ENCODE results near the gene PALLD. TPM values are rescaled to one million over a fixed set of nuclear protein-coding genes. Genes with fewer than 3 reads are reported as not detected.

Gene PALLD
- total and polyA plus RNA-seq, 2 of the 13 experiments (the other 11 are each of a cell fraction or from before 2014, with no cell fraction given): 0.50 to 1.5 TPM

DNA sequence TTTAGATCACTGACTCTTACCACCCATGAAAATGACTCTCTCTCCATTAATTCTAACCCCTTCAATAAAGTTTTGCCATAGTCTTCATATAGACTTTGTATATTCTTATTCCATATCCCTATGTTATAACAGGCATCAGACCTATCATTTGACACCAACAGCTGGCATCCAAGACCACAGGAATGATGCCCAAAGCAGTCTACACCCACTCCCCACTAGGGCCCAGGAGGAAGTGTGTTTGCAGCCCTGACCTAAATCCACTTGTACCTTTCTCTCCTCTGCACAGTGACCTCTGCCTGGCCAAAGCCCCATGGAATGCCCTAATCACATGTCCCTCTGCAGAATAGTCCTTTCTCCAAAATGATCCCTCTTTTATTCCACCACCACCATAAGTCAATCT, 294.0 kb downstream of the PALLD start:
- Histone ChIP-seq H3K36me3 (replicated peaks in 1 of 2; ENCODE audit: control insufficient read depth in 1 of 2, insufficient read depth in 2 of 2, low read length in 2 of 2) (no peaks in the 10 kb centered on the region), H3K9me3 (ENCODE audit: low read length) (no peaks in the 10 kb centered on the region), H4K20me1 (ENCODE audit: insufficient read depth, low read length) (no peaks in the 10 kb centered on the region), H3K9ac (ENCODE audit: insufficient read depth, low read depth, low read length) (no peak overlapping the region), H3K4me2 (ENCODE audit: low read depth, low read length) (no peak overlapping the region), H3K79me2 (ENCODE audit: insufficient read depth, low read length) (no peaks in the 10 kb centered on the region), H3K27ac (ENCODE audit: extremely low read length, insufficient read depth, low read length) (no peak overlapping the region), H3K27me3 (ENCODE audit: control insufficient read depth in 1 of 2, insufficient read depth in 2 of 2, low read length in 2 of 2) (no peaks in the 10 kb centered on the region; a peak in 1 of 5 replicates), H2AFZ (ENCODE audit: low read length) (no peak overlapping the region), H3K4me1 (ENCODE audit: insufficient read depth, low read length) (peaks cover 6% of the 10 kb centered on the region), H3K4me3 (replicated peaks in 1 of 3; ENCODE audit: insufficient read depth in 1 of 3, low read depth in 2 of 3, low read length in 3 of 3) (no peak overlapping the region)
- no peak for DNase-seq (ENCODE audit: low spot score)
- CTCF ChIA-PET (ENCODE audit: low intra/inter-chr PET ratio, low total read pairs): no interaction called here
- ATAC-seq: no peak
- no TSS peak for BruUV-seq (replicated peaks)
- TF ChIP-seq ZNF282 (IDR thresholded peaks at IDR 0.05; ENCODE audit: partially characterized antibody) (no peak), NFE2L1 (CRISPR knock-in tag; IDR thresholded peaks at IDR 0.05; ENCODE audit: borderline replicate concordance) (no peak), ZNF383 (CRISPR knock-in tag; IDR thresholded peaks at IDR 0.05; ENCODE audit: borderline replicate concordance) (no peak), ZBTB42 (CRISPR knock-in tag; IDR thresholded peaks at IDR 0.05) (no peak), BRD4 (CRISPR knock-in tag; IDR thresholded peaks at IDR 0.05) (no peak), ZNF761 (CRISPR knock-in tag; conservative IDR thresholded peaks at IDR 0.05) (no peak), STAG1 (CRISPR knock-in tag; IDR thresholded peaks at IDR 0.05) (no peak), EP300 (IDR thresholded peaks at IDR 0.05; ENCODE audit: low read depth in 2 of 2, low read length in 2 of 2) (no peak), EP300 (CRISPR knock-in tag; IDR thresholded peaks at IDR 0.05; ENCODE audit: borderline replicate concordance) (no peak)
- TF ChIP-seq, protein P1, sequence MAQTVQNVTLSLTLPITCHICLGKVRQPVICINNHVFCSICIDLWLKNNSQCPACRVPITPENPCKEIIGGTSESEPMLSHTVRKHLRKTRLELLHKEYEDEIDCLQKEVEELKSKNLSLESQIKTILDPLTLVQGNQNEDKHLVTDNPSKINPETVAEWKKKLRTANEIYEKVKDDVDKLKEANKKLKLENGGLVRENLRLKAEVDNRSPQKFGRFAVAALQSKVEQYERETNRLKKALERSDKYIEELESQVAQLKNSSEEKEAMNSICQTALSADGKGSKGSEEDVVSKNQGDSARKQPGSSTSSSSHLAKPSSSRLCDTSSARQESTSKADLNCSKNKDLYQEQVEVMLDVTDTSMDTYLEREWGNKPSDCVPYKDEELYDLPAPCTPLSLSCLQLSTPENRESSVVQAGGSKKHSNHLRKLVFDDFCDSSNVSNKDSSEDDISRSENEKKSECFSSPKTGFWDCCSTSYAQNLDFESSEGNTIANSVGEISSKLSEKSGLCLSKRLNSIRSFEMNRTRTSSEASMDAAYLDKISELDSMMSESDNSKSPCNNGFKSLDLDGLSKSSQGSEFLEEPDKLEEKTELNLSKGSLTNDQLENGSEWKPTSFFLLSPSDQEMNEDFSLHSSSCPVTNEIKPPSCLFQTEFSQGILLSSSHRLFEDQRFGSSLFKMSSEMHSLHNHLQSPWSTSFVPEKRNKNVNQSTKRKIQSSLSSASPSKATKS (CRISPR knock-in tag; IDR thresholded peaks at IDR 0.05): no peak
- TF ChIP-seq, protein P2, sequence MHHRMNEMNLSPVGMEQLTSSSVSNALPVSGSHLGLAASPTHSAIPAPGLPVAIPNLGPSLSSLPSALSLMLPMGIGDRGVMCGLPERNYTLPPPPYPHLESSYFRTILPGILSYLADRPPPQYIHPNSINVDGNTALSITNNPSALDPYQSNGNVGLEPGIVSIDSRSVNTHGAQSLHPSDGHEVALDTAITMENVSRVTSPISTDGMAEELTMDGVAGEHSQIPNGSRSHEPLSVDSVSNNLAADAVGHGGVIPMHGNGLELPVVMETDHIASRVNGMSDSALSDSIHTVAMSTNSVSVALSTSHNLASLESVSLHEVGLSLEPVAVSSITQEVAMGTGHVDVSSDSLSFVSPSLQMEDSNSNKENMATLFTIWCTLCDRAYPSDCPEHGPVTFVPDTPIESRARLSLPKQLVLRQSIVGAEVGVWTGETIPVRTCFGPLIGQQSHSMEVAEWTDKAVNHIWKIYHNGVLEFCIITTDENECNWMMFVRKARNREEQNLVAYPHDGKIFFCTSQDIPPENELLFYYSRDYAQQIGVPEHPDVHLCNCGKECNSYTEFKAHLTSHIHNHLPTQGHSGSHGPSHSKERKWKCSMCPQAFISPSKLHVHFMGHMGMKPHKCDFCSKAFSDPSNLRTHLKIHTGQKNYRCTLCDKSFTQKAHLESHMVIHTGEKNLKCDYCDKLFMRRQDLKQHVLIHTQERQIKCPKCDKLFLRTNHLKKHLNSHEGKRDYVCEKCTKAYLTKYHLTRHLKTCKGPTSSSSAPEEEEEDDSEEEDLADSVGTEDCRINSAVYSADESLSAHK (CRISPR knock-in tag; IDR thresholded peaks at IDR 0.05; ENCODE audit: borderline replicate concordance): no peak
- no peak for FAIRE-seq
- in situ Hi-C loops (cut with HindIII; ENCODE audit: extremely low pct_ligation_motif_present, low pct_unique_long_range_greater_than_20kb): no loop called here
- intact Hi-C loops (cut with micrococcal nuclease; ENCODE audit: unreplicated experiment): loop anchor here (10.0 kb wide), 1 partner anchor 56 kb away; no protein-coding TSS in a partner anchor
- POLR2A ChIA-PET: no interaction called here
